GM21381 (cell line): ENCODE measurements around the gene KIF12.
A peak's percentile ranks its signal among the peaks of the same experiment; 100 is the strongest.
"Not testable (repeated sequence)": the region's sequence is repeated elsewhere in the genome, so short reads cannot be mapped to it uniquely, and the experiment has no call there.

Experiments
- ATAC-seq: cut with Tn5 transposase; IDR thresholded peaks from one replicate; pipeline ENCODE4 v1.9.1; 2021; ENCODE audit warnings: mild to moderate bottlenecking, moderate library complexity; ENCODE audit not compliant: unreplicated experiment

KIF12 gene

DNA sequence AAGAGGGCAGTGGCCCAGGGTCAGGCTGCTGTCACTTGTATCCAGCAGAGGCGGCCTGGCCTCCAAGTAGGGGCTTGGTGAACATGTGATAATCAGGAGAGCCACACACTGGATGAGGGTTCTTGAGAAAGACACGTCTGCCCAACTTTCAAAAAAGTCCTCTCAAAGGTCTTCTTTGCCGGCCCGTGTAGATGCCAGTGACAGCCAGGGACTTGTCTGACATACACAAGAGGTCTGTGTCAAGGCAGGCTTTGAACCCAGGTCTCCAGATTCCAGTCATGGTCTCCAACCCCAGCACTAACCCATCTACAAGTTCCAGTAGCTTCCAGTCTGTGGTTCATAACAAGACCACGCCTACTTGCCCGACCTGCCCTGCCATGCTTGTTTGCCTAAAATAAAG lies 13.1 kb downstream of the KIF12 start:
- ATAC-seq, result no peak

GRCh38 chr9:114085387-114085789 lies 13.7 kb downstream of the KIF12 start:
- no peak for ATAC-seq

GRCh38 chr9:114084282-114085073 lies 14.6 kb downstream of the KIF12 start:
- ATAC-seq, result no peak

DNA sequence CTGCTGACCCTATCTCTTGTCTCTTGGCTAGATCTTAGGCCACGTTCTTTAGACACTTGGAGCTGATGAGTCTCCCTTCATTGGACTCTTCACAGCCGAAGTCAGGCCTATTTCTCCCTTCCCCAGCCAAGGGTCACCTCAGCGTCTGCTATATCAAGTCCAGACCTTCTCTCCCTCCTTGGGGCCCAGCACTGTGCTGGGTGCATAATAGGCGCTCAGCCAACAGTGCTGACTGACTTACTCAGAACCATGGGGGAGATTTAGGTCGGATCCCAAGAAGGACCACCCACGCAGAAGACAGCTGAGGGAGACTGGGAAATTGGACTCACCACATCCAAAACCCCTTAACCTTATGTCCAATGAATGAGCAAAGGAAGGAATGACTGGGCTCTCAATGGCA lies 15.4 kb downstream of the KIF12 start:
- ATAC-seq, result no peak

GRCh38 chr9:114082763-114083412 lies 16.2 kb downstream of the KIF12 start:
- not testable (repeated sequence) for ATAC-seq

DNA sequence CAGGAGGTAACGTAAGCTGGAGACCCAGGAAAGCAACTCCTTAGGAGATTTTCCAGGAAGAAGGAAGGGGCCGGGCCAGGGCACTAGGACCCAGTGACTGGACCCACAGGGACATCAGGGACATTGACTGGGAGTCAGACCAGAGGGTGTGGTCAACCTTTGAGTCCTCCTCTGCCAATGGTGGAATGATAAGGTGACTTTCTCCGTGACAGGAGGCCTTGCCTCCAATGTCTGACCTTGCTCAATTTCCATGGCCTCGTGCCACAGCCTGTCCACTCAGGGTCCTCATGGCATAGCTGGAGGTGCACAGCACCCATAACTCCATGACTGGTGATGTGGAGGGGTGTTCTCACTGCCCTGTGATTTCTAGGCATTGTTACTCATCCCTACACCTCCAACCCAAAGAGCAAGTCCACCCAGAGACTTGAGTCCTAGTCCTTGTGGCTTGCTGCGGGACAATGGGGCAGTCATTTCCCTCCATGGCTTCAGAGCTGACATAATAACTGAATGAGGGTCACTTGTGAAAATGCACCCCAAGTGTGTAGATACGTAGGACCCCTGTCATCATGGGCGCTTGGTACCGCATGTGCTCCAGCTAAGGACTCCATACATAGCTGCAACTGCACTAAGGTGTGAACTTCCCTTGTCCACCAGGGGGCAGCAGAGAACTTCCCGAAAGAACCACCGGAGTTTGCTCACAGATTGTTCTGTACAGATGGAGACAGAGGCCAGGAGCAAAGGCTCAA lies 16.9 kb downstream of the KIF12 start:
- ATAC-seq, result peak; percentile 92

DNA sequence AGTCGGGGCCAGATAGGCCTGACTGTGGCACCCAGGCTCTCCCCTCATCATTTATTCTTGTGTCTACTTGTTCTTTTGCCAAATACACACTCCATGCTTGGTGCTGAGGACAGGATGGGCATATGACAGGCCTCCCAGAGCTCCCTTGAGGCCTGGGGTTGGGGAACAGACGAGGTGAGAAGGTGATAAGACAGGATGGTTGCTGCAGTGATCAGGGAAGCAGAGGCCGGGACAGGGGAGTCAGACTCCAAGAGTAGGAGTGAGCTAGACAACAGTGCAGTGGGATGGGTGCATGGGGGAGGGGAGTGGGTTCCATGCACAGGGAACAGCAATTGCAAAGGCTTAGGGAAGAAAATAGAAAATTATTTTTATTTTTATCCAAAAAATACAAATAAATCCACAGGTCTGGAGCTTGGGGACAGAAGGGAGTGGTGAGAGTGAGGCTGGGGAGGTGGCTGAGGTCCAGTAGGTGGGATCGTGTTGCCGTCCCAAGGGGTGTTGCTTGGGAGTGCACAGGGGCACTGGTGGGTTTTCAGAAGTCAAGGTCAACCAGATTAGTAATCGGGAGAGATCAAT lies 17.6 kb downstream of the KIF12 start:
- ATAC-seq, result no peak

GRCh38 chr9:114080773-114081440 lies 18.2 kb downstream of the KIF12 start:
- ATAC-seq, result no peak

GRCh38 chr9:114080195-114080772 lies 18.8 kb downstream of the KIF12 start:
- no peak for ATAC-seq

DNA sequence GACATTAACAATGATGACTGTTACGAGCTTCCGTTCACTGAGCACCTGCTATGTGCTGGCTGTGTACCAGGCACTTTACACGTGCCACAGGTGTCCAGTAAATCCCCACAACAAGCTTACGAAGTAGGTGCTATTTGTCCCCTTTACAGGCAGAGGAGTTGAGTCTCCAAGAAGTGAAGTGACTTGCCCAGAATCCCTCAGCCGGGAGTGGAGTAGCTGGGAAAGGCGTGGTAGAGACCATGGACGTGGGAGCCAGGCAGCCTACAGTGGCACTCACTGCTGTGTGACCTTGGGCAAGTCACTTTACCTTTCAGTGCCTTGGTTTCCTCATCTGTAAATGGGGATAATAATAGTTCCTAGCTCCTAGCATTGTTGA lies 20.3 kb downstream of the KIF12 start:
- no peak for ATAC-seq

DNA sequence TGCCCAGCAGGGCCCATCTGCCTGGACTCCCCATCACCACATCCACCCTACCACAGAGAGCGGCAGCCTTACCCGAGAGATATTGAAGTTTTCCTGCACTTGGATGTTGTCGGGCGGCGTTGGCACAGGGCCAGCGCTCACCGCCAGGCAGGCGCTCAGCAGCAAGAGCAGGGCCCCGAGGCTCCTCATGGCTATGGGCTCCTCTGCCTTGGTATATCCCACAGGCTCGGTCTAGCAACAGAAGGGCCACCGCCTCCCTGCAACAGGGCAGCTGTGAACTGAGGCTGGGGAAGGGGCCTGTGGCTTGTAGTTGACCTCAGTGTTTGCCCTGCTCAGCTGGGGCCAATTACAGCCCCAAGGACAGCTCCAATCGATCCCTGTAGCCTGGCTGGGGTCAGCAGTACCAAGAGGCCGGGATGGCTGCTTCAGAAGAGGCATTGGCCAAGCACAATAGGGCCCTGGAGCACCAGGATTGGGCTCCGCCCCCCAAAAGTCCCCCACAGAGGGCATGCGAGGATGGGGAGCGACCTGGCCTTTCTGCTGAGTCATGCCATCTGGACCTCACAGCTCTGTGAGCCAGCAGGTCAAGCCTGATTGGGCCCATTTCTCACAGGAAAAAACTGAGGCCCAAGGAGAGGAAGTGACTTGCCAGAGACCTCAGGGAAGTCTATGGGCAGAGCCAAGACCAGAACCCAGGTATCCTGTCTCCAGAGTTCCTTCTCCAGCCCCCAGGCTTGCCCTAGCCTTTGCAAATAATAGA lies 20.9 kb downstream of the KIF12 start, which contains the start of gene AMBP:
AMBP (minus strand) TSS at position 280 of the 760 bp plus-strand sequence; CDS start at position 189, 91 bp downstream.
- ATAC-seq, result no peak

DNA sequence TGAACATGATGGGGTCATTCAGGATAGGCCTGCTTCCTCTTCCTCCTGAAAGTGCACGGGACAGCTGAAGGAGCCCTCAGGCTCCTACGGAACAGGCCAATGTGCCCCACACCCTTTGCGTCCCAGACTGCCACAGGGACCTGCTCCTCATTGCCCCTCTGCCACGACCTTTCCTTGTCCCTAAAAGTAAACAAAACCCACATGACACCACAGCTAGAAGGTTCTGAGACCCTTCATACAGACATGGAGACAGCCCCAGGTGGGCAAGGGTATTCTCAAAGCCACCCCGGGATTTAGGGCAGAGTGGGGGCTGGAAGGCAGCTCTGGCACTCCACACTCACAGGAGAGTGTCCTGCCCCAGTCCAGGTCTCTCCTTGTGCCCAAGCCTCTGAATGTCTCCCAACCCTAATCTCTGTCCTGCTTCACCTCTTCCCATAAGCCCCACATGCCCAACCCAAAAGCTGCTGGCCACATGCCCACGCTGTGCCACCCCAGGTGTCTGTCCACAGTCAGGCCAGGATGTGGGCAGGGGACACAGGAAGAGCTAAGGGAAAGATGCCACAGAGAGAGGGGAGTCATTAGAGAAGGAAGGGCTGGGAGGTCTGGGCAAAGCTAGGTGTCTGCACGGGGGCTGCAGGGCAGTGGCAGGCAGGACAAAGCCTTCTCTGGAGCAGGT lies 21.8 kb downstream of the KIF12 start:
- ATAC-seq, result no peak

- no peak for ATAC-seq
These were observed 22.6 kb downstream of the KIF12 start for GRCh38 chr9:114076237-114077161.

DNA sequence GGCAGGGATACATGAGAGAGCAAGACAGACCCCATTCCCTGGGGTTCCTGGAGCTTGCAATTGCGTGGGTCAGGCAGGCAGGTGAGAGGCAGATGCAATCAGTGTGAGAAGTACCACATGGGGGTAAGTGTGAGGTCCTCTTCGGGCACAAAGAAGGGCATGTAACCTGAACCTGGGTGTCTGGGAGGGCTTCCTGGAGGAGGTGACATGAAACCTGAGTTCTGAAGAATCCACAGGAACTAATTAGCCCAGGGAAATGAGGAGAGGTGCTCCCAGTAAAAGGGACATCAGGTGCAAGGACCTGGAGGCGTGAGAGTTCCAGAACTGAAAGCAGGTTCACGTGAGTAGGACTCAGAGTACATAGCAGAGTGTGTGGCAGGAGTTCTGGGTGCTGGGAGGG lies 23.5 kb downstream of the KIF12 start:
- no peak for ATAC-seq

GRCh38 chr9:114072184-114073140 lies 26.6 kb downstream of the KIF12 start:
- no peak for ATAC-seq

- no peak for ATAC-seq
These were observed 27.8 kb downstream of the KIF12 start for GRCh38 chr9:114071197-114071795.
